Measurements from ENCODE around the gene RYR2. TPM values are rescaled to one million over a fixed set of nuclear protein-coding genes. Genes with fewer than 3 reads are reported as not detected.
A peak's percentile ranks its signal among the peaks of the same experiment; 100 is the strongest.

Gene RYR2
- total and polyA plus RNA-seq, 9 of the 15 experiments (the other 6 are each of a cell fraction or from before 2014, with no cell fraction given) = 0.03 to 0.42 (median 0.14) TPM

DNA sequence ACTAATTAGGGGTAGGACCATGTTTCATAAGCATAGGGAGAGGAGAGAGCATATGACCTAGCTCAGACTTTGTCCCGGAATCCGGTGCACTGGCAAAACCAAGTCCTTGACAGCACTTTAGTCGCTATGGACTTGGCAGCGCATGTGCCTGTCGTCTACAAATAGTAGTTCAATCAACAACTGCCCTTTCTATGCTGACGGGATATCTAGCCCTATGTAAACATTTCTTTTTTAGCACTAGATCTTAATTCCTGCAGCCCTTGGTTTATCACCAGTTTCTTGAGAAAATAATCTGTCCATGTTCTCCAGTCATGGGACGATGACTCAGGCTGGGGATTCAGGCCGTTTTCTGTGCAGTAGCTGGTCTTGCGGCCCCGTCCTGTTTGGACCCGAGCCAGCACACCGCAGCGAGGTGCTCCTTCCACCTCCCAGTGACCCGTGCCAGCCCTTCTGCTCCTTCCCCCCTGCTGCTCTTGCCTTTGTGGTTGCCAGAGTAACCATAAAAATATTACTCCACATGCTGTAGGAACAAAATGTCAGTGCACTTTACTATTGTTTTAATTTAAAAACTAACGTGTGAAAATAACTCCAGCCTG is 29.1 kb upstream of the RYR2 start (continued):
- TF ChIP-seq PATZ1 (CRISPR knock-in tag; IDR thresholded peaks at IDR 0.05; ENCODE audit: borderline replicate concordance) = no peak

GRCh38 chr1:237013608-237014007 is 28.4 kb upstream of the RYR2 start:
- Histone ChIP-seq H3K27me3 (ENCODE audit: control insufficient read depth in 2 of 2, insufficient read depth in 2 of 2, low read length in 2 of 2) (peaks cover 0 to 2% of the 10 kb centered on the region in 2 experiments; a peak in 1 of 5 replicates), H3K9me3 (replicated peaks; ENCODE audit: control insufficient read depth, insufficient read depth, low read depth, low read length) (no peaks in the 10 kb centered on the region), H3K4me1 (replicated peaks in 1 of 2; ENCODE audit: control insufficient read depth in 2 of 2, insufficient read depth in 2 of 2, low read length in 2 of 2) (peaks cover 4 to 11% of the 10 kb centered on the region in 2 experiments; a peak in 3 of 5 replicates), H3K9ac (ENCODE audit: insufficient read depth in 1 of 2, low read depth in 2 of 2, low read length in 2 of 2) (no peak overlapping the region), H2AFZ (ENCODE audit: low read depth, low read length) (no peak overlapping the region), H3K36me3 (ENCODE audit: control insufficient read depth, insufficient read depth, low read length) (no peaks in the 10 kb centered on the region), H3K9me1 (ENCODE audit: control insufficient read depth, insufficient read depth, low read length) (no peaks in the 10 kb centered on the region), H3K27ac (ENCODE audit: extremely low read depth, low read depth, low read length) (no peak overlapping the region), H3K79me2 (ENCODE audit: control insufficient read depth, insufficient read depth, low read length) (no peaks in the 10 kb centered on the region), H4K20me1 (replicated peaks; ENCODE audit: control insufficient read depth, insufficient read depth, low read length) (no peaks in the 10 kb centered on the region), H3K4me3 (no peak overlapping the region), H3K4me2 (ENCODE audit: insufficient read depth, low read length) (no peak overlapping the region)
- FAIRE-seq = no peak
- TF ChIP-seq FOXM1 (IDR thresholded peaks at IDR 0.05; ENCODE audit: low read depth) (no peak), FOXM1 (CRISPR knock-in tag; IDR thresholded peaks at IDR 0.05; ENCODE audit: low read depth) (no peak), ZNF444 (CRISPR knock-in tag; IDR thresholded peaks at IDR 0.05) (no peak), DNMT1 (IDR thresholded peaks at IDR 0.05) (no peak), FOXP1 (CRISPR knock-in tag; IDR thresholded peaks at IDR 0.05) (no peak)
- TF ChIP-seq, protein P1, sequence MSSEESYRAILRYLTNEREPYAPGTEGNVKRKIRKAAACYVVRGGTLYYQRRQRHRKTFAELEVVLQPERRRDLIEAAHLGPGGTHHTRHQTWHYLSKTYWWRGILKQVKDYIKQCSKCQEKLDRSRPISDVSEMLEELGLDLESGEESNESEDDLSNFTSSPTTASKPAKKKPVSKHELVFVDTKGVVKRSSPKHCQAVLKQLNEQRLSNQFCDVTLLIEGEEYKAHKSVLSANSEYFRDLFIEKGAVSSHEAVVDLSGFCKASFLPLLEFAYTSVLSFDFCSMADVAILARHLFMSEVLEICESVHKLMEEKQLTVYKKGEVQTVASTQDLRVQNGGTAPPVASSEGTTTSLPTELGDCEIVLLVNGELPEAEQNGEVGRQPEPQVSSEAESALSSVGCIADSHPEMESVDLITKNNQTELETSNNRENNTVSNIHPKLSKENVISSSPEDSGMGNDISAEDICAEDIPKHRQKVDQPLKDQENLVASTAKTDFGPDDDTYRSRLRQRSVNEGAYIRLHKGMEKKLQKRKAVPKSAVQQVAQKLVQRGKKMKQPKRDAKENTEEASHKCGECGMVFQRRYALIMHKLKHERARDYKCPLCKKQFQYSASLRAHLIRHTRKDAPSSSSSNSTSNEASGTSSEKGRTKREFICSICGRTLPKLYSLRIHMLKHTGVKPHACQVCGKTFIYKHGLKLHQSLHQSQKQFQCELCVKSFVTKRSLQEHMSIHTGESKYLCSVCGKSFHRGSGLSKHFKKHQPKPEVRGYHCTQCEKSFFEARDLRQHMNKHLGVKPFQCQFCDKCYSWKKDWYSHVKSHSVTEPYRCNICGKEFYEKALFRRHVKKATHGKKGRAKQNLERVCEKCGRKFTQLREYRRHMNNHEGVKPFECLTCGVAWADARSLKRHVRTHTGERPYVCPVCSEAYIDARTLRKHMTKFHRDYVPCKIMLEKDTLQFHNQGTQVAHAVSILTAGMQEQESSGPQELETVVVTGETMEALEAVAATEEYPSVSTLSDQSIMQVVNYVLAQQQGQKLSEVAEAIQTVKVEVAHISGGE (CRISPR knock-in tag; IDR thresholded peaks at IDR 0.05) = 0 out of 6 replicates have a peak, but pooled peaks of 1 of the 3 experiments have one; percentile 7
- TF ChIP-seq, protein P2, sequence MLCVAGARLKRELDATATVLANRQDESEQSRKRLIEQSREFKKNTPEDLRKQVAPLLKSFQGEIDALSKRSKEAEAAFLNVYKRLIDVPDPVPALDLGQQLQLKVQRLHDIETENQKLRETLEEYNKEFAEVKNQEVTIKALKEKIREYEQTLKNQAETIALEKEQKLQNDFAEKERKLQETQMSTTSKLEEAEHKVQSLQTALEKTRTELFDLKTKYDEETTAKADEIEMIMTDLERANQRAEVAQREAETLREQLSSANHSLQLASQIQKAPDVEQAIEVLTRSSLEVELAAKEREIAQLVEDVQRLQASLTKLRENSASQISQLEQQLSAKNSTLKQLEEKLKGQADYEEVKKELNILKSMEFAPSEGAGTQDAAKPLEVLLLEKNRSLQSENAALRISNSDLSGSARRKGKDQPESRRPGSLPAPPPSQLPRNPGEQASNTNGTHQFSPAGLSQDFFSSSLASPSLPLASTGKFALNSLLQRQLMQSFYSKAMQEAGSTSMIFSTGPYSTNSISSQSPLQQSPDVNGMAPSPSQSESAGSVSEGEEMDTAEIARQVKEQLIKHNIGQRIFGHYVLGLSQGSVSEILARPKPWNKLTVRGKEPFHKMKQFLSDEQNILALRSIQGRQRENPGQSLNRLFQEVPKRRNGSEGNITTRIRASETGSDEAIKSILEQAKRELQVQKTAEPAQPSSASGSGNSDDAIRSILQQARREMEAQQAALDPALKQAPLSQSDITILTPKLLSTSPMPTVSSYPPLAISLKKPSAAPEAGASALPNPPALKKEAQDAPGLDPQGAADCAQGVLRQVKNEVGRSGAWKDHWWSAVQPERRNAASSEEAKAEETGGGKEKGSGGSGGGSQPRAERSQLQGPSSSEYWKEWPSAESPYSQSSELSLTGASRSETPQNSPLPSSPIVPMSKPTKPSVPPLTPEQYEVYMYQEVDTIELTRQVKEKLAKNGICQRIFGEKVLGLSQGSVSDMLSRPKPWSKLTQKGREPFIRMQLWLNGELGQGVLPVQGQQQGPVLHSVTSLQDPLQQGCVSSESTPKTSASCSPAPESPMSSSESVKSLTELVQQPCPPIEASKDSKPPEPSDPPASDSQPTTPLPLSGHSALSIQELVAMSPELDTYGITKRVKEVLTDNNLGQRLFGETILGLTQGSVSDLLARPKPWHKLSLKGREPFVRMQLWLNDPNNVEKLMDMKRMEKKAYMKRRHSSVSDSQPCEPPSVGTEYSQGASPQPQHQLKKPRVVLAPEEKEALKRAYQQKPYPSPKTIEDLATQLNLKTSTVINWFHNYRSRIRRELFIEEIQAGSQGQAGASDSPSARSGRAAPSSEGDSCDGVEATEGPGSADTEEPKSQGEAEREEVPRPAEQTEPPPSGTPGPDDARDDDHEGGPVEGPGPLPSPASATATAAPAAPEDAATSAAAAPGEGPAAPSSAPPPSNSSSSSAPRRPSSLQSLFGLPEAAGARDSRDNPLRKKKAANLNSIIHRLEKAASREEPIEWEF (CRISPR knock-in tag; IDR thresholded peaks at IDR 0.05) = 0 out of 2 replicates have a peak, but pooled peaks have one; percentile 54
- WGBS (ENCODE audit: insufficient coverage, low coverage, missing lambda C conversion rate) = 0% methylated on average over 5 of the region's 5 CpGs
- ChIA-PET POLR2A (interaction anchor here (0.7 to 1.0 kb wide), 2 partner anchors 100 to 326 kb away, joined by 3 to 5 read pairs; no protein-coding TSS in a partner anchor), CTCF (ENCODE audit: low intra/inter-chr PET ratio) (interaction anchor here (0.6 kb wide), 1 partner anchor 27 kb away, joined by 3 read pairs; no protein-coding TSS in a partner anchor)
- in situ Hi-C loops (cut with MboI) (no loop called here), intact Hi-C loops (cut with micrococcal nuclease) (no loop called here)
- no TSS peak for BruUV-seq (replicated peaks)
- no peak for ATAC-seq
- DNase-seq (ENCODE audit: extremely low read depth in 1 of 4, low spot score in 3 of 4) = no peak
